HCT116 (cell line): ENCODE measurements around the gene PRAMEF17. TPM values are rescaled to one million over a fixed set of nuclear protein-coding genes. Genes with fewer than 3 reads are reported as not detected.
"Not testable (repeated sequence)": the region's sequence is repeated elsewhere in the genome, so short reads cannot be mapped to it uniquely, and the experiment has no call there.

Experiments
- ATAC-seq: fragments of 200-7000 bp; cut with Tn5 transposase; 2 replicates; pipeline ENCODE4 v1.9.1; 2020; ENCODE audit warnings: mild to moderate bottlenecking, moderate library complexity
- Bru-seq: library from RNA; stranded (reverse); fragments of 400-500 nt; gene quantifications from one replicate; lab custom pipeline; 2021; lab: Mats Ljungman, UMichigan
- BruChase-seq, 2 experiments: library from RNA; stranded (reverse); fragments of 400-500 nt; gene quantifications; one replicate each; lab custom pipeline; 2021; lab: Mats Ljungman, UMichigan
- BruUV-seq: library from RNA; stranded (reverse); fragments of 400-500 nt; replicated peaks from 2 replicates; lab custom pipeline; 2021; lab: Mats Ljungman, UMichigan
- CTCF ChIA-PET: fragments of 300-600 bp; sonication (Branson Sonifier 250); formaldehyde crosslinking; loops from one replicate; lab custom pipeline; 2021; ENCODE audit warnings: antibody characterized with exemption; lab: Charles Lee
- POLR2A ChIA-PET: fragments of 300-600, 350-600 bp; sonication (Branson Sonifier 250); formaldehyde crosslinking; loops from one replicate; lab custom pipeline; 2021; ENCODE audit warnings: antibody characterized with exemption; lab: Charles Lee
- RAD21 ChIA-PET, 2 experiments: fragments of 300-600 bp; sonication (Branson Sonifier 250); formaldehyde crosslinking; loops; one replicate each; lab custom pipeline; 2023; ENCODE audit warnings: low total read pairs in 2 of 2; ENCODE audit not compliant: uncharacterized antibody in 2 of 2, unreplicated experiment in 2 of 2, low non-redundant PET in 1 of 2; lab: Charles Lee
- DNase-seq: peaks from one replicate; pipeline ENCODE4 v3.0.0-alpha.2; 2010; ENCODE audit warnings: low read depth, low spot score
- H2AFZ ChIP-seq: fragments of 200-600 bp; shearing (Covaris generic), sonication (generic); 2 replicates; pipeline ENCODE4 v1.6.1; 2017; ENCODE audit warnings: low read depth, mixed run types, mixed read lengths, antibody characterized with exemption, low read length; ENCODE audit not compliant: poor library complexity, severe bottlenecking
- H3K27ac ChIP-seq: 2 replicates; pipeline ENCODE4 v1.5.1; 2012; ENCODE audit warnings: low read depth, low read length
- H3K27me3 ChIP-seq: fragments of 200-600 bp; sonication (generic); 2 replicates; pipeline ENCODE4 v1.6.1; 2016; ENCODE audit warnings: mixed run types, low read length, mixed read lengths; ENCODE audit not compliant: insufficient read depth
- H3K36me3 ChIP-seq, 2 experiments: fragments of 200-500 bp in 1 of 2; fragments of 200-600 bp in 1 of 2; sonication (Bioruptor generic) in 1 of 2; sonication (generic) in 1 of 2; 2 replicates each; pipeline versions ENCODE4 v1.5.1 to v1.6.1; 2014 to 2016; ENCODE audit warnings: low read length in 2 of 2, inconsistent platforms in 1 of 2, mixed read lengths in 1 of 2, mixed run types in 1 of 2; ENCODE audit not compliant: insufficient read depth in 2 of 2, control insufficient read depth in 1 of 2
- H3K4me1 ChIP-seq, 2 experiments: fragments of 200-600 bp in 1 of 2; sonication (generic) in 1 of 2; 2 replicates each; pipeline versions ENCODE4 v1.5.1 to v1.6.1; 2012 to 2017; ENCODE audit warnings: low read length in 2 of 2, inconsistent platforms in 1 of 2, mild to moderate bottlenecking in 1 of 2, mixed read lengths in 1 of 2, mixed run types in 1 of 2, moderate library complexity in 1 of 2; ENCODE audit not compliant: insufficient read depth in 2 of 2, control insufficient read depth in 1 of 2
- H3K4me2 ChIP-seq: fragments of 200-600 bp; sonication (generic); 2 replicates; pipeline ENCODE4 v1.6.1; 2017; ENCODE audit warnings: mixed run types, low read length, mixed read lengths
- H3K4me3 ChIP-seq, 2 experiments: fragments of 200-600 bp in 1 of 2; sonication (generic) in 1 of 2; replicated peaks in 1 of 2; 2 replicates each; pipeline ENCODE4 v1.5.1; 2011 to 2016; ENCODE audit warnings: low read length in 2 of 2, control low read depth in 1 of 2, low read depth in 1 of 2, mild to moderate bottlenecking in 1 of 2, mixed read lengths in 1 of 2, mixed run types in 1 of 2
- H3K79me2 ChIP-seq: fragments of 200-600 bp; sonication (generic); 2 replicates; pipeline ENCODE4 v1.6.1; 2017; ENCODE audit warnings: mild to moderate bottlenecking, mixed run types, low read length, moderate library complexity, mixed read lengths; ENCODE audit not compliant: insufficient read depth
- H3K9ac ChIP-seq: fragments of 200-600 bp; sonication (generic); 2 replicates; pipeline ENCODE4 v1.6.1; 2016; ENCODE audit warnings: low read length, mixed read lengths
- H3K9me2 ChIP-seq: fragments of 200-600 bp; sonication (generic), shearing (Covaris generic); 2 replicates; pipeline ENCODE4 v1.6.1; 2017; ENCODE audit warnings: mixed run types, mild to moderate bottlenecking, moderate library complexity; ENCODE audit not compliant: insufficient read depth
- H3K9me3 ChIP-seq, 2 experiments: fragments of 200-500 bp in 1 of 2; fragments of 200-600 bp in 1 of 2; sonication (Bioruptor generic) in 1 of 2; sonication (generic) in 1 of 2; 2 replicates each; pipeline ENCODE4 v1.6.1; 2014 to 2017; ENCODE audit warnings: low read length in 2 of 2, mixed read lengths in 2 of 2, inconsistent platforms in 1 of 2, low read depth in 1 of 2, mild to moderate bottlenecking in 1 of 2, mixed run types in 1 of 2, moderate library complexity in 1 of 2; ENCODE audit not compliant: control insufficient read depth in 1 of 2, insufficient read depth in 1 of 2
- H4K20me1 ChIP-seq: fragments of 200-600 bp; sonication (generic), shearing (Covaris generic); 2 replicates; pipeline ENCODE4 v1.6.1; 2017; ENCODE audit warnings: mixed run types, mild to moderate bottlenecking, moderate library complexity; ENCODE audit not compliant: insufficient read depth
- intact Hi-C: fragments of 100-400 bp; cut with micrococcal nuclease; formaldehyde crosslinking; loops from 2 replicates; pipeline ENCODE4 v1.10.0; 2022
- long read RNA-seq: library from polyadenylated mRNA; unstranded; transcript quantifications from one replicate; pipeline ENCODE4 v2.0.0, GENCODE V29; 2021; ENCODE audit not compliant: unreplicated experiment
- polyA plus RNA-seq: library from polyadenylated mRNA; unstranded; fragments of >200 nt; gene quantifications from 2 replicates; pipeline ENCODE4 v1.2.1, GENCODE V29; 2012; ENCODE audit warnings: missing spikeins
- total RNA-seq: library from RNA; stranded (reverse); gene quantifications from one replicate; pipeline ENCODE4 v1.2.1, GENCODE V29; 2021; ENCODE audit not compliant: unreplicated experiment

PRAMEF17 gene, protein sequence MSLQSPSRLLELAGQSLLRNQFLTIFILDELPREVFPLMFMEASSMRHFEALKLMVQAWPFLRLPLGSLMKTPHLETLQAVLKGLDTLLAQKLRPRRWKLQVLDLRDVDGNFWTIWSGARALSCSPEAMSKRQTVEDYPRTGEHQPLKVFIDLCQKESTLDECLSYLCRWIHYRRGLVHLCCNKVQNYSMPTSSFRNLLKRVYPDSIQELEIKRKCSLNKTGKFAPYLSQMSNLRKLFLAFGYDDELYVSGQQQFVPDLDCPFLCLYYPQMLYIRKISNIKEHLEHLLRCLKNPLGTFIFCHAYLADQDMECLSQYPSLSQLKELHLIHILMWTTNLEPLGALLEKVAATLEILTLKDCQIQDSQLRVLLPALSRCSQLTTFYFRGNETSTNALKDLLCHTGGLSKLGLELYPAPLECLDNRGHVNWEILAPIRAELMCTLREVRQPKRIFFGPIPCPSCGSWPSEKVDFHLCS
- total RNA-seq = not detected
- not detected in 2 replicates for polyA plus RNA-seq
- Bru-seq, nascent RNA = not detected
- BruChase-seq, experiment 1, labeled RNA remaining after a 6-hour chase = not detected
- not detected for BruChase-seq, experiment 2, labeled RNA remaining after a 2-hour chase
- long read RNA-seq = 0 reads

DNA sequence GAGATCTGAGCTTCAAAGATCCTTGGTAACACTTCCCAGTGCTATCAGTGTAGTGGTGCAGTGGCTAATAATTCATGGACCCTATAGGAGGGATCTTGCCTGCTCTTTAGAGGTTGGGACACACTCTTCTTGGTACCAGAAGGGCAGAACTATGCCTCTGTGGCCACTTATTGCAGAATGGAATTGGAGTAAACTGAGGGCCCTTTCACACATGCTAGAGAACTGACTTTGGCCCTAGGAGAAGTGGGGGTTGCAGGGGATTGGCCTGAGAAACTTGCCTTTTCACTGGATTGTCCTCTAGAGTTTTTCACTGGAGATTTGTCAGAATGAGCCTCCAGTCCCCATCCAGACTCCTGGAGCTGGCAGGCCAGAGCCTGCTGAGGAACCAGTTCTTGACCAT is at the start of gene PRAMEF17:
Gene PRAMEF17 (plus strand): TSS at position 301 of the 400 bp plus-strand sequence. CDS start 26 bp downstream, at position 327.
- DNase-seq, H2AFZ ChIP-seq, POLR2A ChIA-PET, H4K20me1 ChIP-seq, H3K4me1 ChIP-seq, H3K9ac ChIP-seq, BruUV-seq, H3K9me3 ChIP-seq, H3K4me2 ChIP-seq, ATAC-seq, H3K9me2 ChIP-seq, intact Hi-C loops, RAD21 ChIA-PET, H3K27me3 ChIP-seq, CTCF ChIA-PET, H3K27ac ChIP-seq, H3K4me3 ChIP-seq, H3K79me2 ChIP-seq, H3K36me3 ChIP-seq: not testable (repeated sequence)

GRCh38 chr1:13342496-13342895 is 46.9 kb upstream of the PRAMEF17 start:
- H3K4me2 ChIP-seq, H3K9me3 ChIP-seq, H3K9me2 ChIP-seq, ATAC-seq, H4K20me1 ChIP-seq, H3K79me2 ChIP-seq, DNase-seq, POLR2A ChIA-PET, H3K4me1 ChIP-seq, H3K27ac ChIP-seq, H3K9ac ChIP-seq, H2AFZ ChIP-seq, RAD21 ChIA-PET, H3K36me3 ChIP-seq, BruUV-seq, H3K4me3 ChIP-seq, intact Hi-C loops, H3K27me3 ChIP-seq, CTCF ChIA-PET: not testable (repeated sequence)

GRCh38 chr1:13347034-13347433 is 42.4 kb upstream of the PRAMEF17 start, which contains the start of gene PRAMEF14:
Gene PRAMEF14 (minus strand): TSS chr1:13347134. CDS start chr1:13345314, 1,820 bp downstream.
- not testable (repeated sequence) for H3K9me2 ChIP-seq, BruUV-seq

DNA sequence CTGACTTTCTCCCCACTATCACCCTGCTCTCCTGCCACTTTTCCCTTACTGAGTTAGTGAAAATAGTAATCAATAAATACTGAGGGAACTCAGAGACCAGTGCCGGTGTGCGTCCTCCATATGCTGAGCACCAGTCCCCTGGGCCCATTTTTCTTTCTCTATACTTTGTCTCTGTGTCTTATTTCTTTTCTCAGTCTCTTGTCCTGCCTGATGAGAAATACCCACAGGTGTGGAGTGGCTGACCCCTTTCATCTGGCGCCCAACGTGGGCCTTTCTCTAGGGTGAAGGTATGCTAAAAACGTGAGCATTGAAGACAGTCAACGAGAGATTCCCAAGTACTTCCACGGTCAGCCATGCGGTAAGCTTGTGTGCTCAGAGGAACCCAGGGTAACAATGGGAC is 36.0 kb upstream of the PRAMEF17 start:
- H3K9me2 ChIP-seq, H3K4me2 ChIP-seq, BruUV-seq, H3K79me2 ChIP-seq, H3K27me3 ChIP-seq, H3K4me3 ChIP-seq, H3K9ac ChIP-seq, H3K27ac ChIP-seq, H4K20me1 ChIP-seq, ATAC-seq, RAD21 ChIA-PET, H3K36me3 ChIP-seq, H2AFZ ChIP-seq, H3K4me1 ChIP-seq, POLR2A ChIA-PET, H3K9me3 ChIP-seq, CTCF ChIA-PET: not testable (repeated sequence)
- intact Hi-C loops = loop anchor here (10.0 kb wide), 1 partner anchor 549 kb away; no protein-coding TSS in a partner anchor
- peak; percentile 6 for DNase-seq

More at GRCh38 chr1:13347034-13347433, 42.4 kb upstream of the PRAMEF17 start, which contains the start of gene PRAMEF14:
- ATAC-seq, intact Hi-C loops, H3K9me3 ChIP-seq, H4K20me1 ChIP-seq, H3K36me3 ChIP-seq, H3K79me2 ChIP-seq, RAD21 ChIA-PET, H3K4me1 ChIP-seq, CTCF ChIA-PET, H3K4me2 ChIP-seq, H3K4me3 ChIP-seq, DNase-seq, H3K9ac ChIP-seq, POLR2A ChIA-PET, H3K27ac ChIP-seq, H3K27me3 ChIP-seq, H2AFZ ChIP-seq: not testable (repeated sequence)
